Measurements from ENCODE around the gene STYX. TPM values are rescaled to one million over a fixed set of nuclear protein-coding genes. Genes with fewer than 3 reads are reported as not detected.
"Not testable (repeated sequence)": the region's sequence is repeated elsewhere in the genome, so short reads cannot be mapped to it uniquely, and the experiment has no call there.

The STYX gene
- total RNA-seq, 1 donor from 2014 or later = 13.1 TPM

DNA sequence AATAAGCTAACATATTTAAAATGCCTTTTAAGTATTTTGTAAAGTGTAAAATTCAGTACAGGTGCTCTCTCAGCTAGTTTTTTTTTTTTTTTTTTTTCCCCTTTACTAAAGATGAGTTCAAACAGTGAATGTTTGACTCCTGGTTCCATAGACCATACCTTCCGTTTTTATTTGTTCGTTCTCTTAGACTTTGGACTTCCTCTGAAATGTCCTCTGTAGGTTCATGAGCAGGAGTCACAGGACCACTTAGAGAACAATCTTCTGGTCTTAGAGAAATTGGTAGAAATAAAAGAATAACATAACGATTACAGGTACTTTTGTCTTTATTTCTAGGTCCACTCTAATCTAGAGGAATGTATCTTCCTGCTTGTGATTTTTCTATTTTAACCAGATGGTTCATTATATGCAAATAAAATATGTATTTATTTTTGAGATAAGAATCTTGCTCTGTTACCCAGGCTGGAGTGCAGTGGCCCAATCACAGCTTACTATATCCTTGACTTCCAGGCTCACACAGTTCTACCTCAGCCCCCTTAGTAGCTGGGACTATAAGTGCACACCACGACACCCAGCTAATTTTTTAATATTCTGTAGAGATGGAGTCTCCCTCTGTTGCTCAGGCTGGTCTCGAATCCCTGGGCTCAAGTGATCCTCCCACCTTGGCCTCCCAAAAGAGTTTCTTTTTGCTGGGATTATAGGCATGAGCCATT lies 25.8 kb downstream of the STYX start:
- no peaks in the 10 kb centered on the region for H3K27me3 Mint-ChIP-seq
- ATAC-seq (ENCODE audit: low read depth) = no peak
- TF ChIP-seq, protein P1, sequence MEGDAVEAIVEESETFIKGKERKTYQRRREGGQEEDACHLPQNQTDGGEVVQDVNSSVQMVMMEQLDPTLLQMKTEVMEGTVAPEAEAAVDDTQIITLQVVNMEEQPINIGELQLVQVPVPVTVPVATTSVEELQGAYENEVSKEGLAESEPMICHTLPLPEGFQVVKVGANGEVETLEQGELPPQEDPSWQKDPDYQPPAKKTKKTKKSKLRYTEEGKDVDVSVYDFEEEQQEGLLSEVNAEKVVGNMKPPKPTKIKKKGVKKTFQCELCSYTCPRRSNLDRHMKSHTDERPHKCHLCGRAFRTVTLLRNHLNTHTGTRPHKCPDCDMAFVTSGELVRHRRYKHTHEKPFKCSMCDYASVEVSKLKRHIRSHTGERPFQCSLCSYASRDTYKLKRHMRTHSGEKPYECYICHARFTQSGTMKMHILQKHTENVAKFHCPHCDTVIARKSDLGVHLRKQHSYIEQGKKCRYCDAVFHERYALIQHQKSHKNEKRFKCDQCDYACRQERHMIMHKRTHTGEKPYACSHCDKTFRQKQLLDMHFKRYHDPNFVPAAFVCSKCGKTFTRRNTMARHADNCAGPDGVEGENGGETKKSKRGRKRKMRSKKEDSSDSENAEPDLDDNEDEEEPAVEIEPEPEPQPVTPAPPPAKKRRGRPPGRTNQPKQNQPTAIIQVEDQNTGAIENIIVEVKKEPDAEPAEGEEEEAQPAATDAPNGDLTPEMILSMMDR (IDR thresholded peaks at IDR 0.05) = no peak
- peaks cover 25% of the 10 kb centered on the region for H3K36me3 Mint-ChIP-seq (ENCODE audit: low read depth)
- no peaks in the 10 kb centered on the region for H3K9me3 Mint-ChIP-seq
- no peak for DNase-seq
- no peak overlapping the region for H3K27ac Mint-ChIP-seq
- intact Hi-C loops (cut with micrococcal nuclease) = no loop called here
- H3K4me3 Mint-ChIP-seq = no peak overlapping the region
- POLR2A ChIA-PET = interaction anchor here (0.7 kb wide), 2 partner anchors 32 to 1962 kb away, joined by 3 to 7 read pairs; no protein-coding TSS in a partner anchor
- CTCF ChIA-PET = interaction anchor here (0.6 to 0.9 kb wide), 2 partner anchors 13 to 59 kb away, joined by 3 read pairs; no protein-coding TSS in a partner anchor
- no peaks in the 10 kb centered on the region for H3K4me1 Mint-ChIP-seq

DNA sequence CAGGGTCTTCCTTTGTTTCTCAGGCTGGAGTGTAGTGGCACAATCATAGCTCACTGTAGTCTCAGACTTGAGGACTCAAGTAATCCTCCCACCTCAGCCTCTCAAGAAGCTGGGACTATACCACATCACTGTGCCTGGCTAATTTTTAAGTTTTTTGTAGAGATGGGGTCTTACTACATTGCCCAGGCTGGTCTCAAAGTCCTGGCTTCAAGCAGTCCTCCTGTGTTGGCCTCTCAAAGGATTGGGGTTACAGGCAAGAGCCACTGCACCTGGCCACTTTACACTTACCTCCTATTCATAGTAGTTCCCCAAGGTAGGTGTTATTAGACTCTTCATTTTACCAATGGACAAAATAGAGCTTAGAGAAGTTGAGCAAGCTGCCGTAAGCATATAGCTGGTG lies 29.2 kb downstream of the STYX start:
- CTCF ChIA-PET = no interaction called here
- POLR2A ChIA-PET = no interaction called here

DNA sequence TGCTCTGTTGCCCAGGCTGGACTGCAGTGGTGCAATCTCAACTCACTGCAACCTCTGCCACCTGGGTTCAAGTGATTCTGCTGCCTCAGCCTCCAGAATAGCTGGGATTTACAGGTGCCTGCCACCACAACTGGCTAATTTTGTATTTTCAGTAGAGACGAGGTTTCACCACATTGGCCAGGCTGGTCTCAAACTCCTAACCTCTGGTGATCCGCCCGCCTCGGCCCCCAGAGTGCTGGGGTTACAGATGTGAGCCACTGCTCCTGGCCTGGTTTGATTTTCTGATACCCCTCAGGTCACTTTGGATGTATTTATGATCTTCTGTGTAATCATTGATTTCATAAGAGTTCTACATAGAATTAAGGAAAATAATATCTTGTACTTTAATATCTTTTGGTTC lies 33.0 kb downstream of the STYX start:
- peaks cover 54% of the 10 kb centered on the region for H3K36me3 Mint-ChIP-seq (ENCODE audit: low read depth)
- H3K27ac Mint-ChIP-seq; CTCF ChIA-PET; H3K4me1 Mint-ChIP-seq; H3K27me3 Mint-ChIP-seq; POLR2A ChIA-PET; H3K9me3 Mint-ChIP-seq; intact Hi-C loops (cut with micrococcal nuclease); DNase-seq; H3K4me3 Mint-ChIP-seq; ATAC-seq (ENCODE audit: low read depth): not testable (repeated sequence)

More for the DNA sequence above, 29.2 kb downstream of the STYX start:
- TF ChIP-seq, protein P1 (IDR thresholded peaks at IDR 0.05) = no peak
- H3K36me3 Mint-ChIP-seq (ENCODE audit: low read depth) = peaks cover 38% of the 10 kb centered on the region
- peaks cover 6% of the 10 kb centered on the region for H3K4me1 Mint-ChIP-seq
- DNase-seq = no peak
- H3K4me3 Mint-ChIP-seq = no peak overlapping the region
- H3K27me3 Mint-ChIP-seq = no peaks in the 10 kb centered on the region
- intact Hi-C loops (cut with micrococcal nuclease) = loop anchor here (2.0 kb wide), 1 partner anchor 14 kb away; no protein-coding TSS in a partner anchor
- H3K27ac Mint-ChIP-seq = no peak overlapping the region
- ATAC-seq (ENCODE audit: low read depth) = no peak
- H3K9me3 Mint-ChIP-seq = no peaks in the 10 kb centered on the region

DNA sequence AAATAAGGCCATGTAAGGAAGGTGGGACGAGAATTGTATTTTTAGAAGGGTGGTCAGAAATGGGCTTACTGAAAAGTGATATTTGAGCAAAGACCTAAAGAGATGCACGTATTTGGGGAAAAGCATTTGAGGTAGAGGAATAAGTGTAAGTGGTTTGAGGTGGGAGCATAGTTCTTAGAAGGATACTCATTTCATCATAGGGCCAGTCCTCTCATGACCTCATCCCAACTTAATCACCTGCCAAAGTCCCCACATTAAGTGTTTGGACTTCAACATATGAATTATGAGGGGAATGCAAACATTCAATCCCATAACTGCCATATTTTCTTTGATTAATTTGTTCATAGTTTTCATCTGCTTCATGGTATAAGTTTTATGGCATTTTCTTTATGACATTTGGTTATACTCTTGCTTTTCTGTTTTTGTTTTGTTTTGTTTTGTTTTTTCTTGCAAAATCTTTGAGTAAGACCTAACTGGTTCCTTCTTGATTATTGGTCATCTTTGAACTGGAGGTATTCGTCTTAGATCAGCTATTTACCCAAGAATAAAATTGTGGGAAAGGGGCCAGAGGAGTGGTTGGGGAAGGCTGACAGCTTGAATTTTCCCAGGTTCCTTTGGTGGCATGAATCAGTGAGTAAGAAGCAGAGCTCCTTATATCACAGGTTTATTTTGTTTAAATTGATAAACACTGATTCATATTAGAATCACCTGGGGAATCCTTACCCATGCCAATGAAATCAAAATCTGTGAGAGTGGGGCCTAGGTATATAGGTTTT lies 37.3 kb downstream of the STYX start:
- Mint-ChIP-seq H3K27me3 (no peaks in the 10 kb centered on the region), H3K9me3 (no peaks in the 10 kb centered on the region), H3K4me3 (no peak overlapping the region), H3K4me1 (peaks cover 10% of the 10 kb centered on the region), H3K27ac (no peak overlapping the region), H3K36me3 (ENCODE audit: low read depth) (peaks cover 65% of the 10 kb centered on the region)
- intact Hi-C loops (cut with micrococcal nuclease) = no loop called here
- ChIA-PET POLR2A (no interaction called here), CTCF (no interaction called here)
- no peak for ATAC-seq (ENCODE audit: low read depth)
- TF ChIP-seq, protein P1 (IDR thresholded peaks at IDR 0.05) = no peak
- DNase-seq = no peak

DNA sequence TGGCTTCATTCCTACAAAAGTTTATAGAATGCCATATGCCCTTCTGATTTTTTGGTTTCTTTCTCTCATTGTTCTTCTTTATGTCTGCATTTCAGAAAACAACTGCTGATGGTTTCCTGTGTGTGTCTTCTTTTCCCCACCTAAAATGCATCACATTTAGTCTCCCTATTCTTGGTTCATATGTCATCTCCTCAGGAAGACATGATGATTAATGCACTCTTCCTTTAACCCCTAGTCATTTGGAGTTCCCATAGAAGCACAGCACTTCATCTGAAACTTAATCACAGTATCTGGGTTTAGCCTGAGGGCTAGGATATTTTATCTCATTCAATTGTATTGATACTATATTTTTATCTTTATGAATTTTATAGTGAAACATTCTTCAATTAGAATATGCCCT lies 39.9 kb downstream of the STYX start:
- intact Hi-C loops (cut with micrococcal nuclease) = no loop called here
- Mint-ChIP-seq H3K36me3 (ENCODE audit: low read depth) (peaks cover 71% of the 10 kb centered on the region), H3K4me3 (no peak overlapping the region), H3K27ac (no peak overlapping the region), H3K9me3 (no peaks in the 10 kb centered on the region), H3K27me3 (no peaks in the 10 kb centered on the region), H3K4me1 (peaks cover 2% of the 10 kb centered on the region)
- TF ChIP-seq, protein P1 (IDR thresholded peaks at IDR 0.05) = no peak
- CTCF ChIA-PET = no interaction called here
- ATAC-seq (ENCODE audit: low read depth) = no peak
- POLR2A ChIA-PET = no interaction called here
- DNase-seq = no peak
